GM18873 (cell line): ENCODE measurements around the gene AMIGO1.
A peak's percentile ranks its signal among the peaks of the same experiment; 100 is the strongest.

Source experiments
- ATAC-seq: cut with Tn5 transposase; IDR thresholded peaks from one replicate; pipeline ENCODE4 v1.9.1; 2021; ENCODE audit warnings: mild to moderate bottlenecking, moderate library complexity, moderate number of reproducible peaks; ENCODE audit not compliant: unreplicated experiment, low FRiP score

The AMIGO1 gene, protein sequence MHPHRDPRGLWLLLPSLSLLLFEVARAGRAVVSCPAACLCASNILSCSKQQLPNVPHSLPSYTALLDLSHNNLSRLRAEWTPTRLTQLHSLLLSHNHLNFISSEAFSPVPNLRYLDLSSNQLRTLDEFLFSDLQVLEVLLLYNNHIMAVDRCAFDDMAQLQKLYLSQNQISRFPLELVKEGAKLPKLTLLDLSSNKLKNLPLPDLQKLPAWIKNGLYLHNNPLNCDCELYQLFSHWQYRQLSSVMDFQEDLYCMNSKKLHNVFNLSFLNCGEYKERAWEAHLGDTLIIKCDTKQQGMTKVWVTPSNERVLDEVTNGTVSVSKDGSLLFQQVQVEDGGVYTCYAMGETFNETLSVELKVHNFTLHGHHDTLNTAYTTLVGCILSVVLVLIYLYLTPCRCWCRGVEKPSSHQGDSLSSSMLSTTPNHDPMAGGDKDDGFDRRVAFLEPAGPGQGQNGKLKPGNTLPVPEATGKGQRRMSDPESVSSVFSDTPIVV

DNA sequence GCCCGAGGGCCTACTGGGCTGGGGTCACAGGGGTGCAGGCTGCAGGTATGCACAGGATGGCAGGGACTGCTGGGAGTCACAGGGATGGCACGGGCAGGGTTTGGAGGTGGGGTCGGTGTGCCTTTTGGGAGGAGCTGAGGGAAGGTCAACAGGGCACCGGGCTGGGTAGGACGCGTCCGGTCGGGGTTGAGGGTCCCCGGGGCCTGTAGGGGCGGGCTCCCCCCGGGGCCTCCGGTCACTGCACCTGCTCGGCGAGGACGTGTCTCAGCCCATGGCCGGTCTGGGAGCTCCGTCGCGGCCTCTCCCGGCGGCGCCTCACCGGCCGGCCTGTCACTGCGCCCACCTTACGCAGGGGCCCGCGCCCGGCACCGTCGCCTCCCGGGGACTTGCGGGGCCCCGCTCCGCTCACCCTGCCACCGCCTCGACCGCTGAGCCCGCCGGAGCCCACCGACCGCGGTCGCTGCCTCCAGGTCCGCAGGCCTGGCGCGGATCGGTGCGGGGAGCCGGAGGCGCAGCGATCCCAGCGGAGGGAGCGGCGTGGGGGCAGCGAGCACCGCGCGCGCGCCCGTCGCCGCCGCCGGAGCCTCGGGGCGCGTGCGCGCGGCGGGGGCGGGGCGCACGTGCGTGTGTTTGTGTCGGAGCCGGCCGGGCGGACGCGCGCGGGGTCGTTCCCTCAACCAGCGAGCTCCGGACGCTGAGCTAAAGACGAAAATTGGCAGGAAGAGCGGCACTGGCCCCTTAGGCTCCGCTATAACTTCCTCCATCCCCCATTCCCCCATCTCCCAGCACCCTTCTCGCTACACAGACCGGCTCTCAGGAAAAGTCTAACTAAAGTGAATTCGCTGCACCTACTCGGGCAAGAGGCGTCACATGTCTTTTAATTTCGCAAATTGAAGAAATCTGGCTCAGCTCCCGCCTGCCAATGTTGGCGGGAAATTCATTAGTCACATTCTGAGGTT is at the start of gene AMIGO1:
AMIGO1 (minus strand) TSS at position 552 of the 959 bp plus-strand sequence. CDS start 815 bp downstream, outside the sequence.
- no peak for ATAC-seq

DNA sequence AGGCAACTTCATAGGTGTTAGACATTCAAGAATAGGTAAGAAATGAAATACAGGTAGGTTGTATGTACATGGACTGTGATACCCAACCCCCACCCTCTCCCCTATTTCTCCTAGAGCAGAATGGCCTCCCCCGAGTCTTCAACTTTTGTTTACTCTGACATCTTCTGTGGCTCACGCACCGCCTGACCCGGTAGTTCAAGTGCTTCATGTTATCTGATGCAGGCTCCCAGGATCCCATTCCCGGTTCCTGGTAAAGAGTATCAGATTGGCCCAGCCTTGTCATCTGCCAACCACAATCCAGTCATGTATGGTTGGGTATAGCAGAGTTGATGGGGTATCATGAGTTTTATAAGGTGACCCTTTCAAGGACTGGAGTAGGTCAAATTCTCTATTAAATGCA is 48.0 kb upstream of the AMIGO1 start:
- no peak for ATAC-seq

DNA sequence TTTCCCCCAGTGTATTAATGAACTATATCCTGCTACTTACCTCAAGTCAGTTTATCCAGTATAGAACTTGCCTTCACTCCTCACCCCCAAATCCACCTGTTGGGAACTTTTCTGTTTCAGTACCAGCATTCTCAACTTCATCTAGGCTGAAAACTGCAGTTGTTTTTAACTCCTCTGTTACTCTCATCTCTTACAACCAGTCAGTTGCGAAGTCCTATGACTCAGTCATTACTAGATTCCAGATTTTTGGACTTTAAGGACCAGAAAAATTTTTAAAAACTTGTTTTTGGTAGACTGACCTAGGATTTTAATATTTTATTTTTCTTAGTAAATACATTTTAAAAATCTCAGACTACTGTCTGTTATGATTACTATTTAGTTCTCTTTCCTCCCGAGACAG is 47.0 kb upstream of the AMIGO1 start:
- ATAC-seq, result no peak

DNA sequence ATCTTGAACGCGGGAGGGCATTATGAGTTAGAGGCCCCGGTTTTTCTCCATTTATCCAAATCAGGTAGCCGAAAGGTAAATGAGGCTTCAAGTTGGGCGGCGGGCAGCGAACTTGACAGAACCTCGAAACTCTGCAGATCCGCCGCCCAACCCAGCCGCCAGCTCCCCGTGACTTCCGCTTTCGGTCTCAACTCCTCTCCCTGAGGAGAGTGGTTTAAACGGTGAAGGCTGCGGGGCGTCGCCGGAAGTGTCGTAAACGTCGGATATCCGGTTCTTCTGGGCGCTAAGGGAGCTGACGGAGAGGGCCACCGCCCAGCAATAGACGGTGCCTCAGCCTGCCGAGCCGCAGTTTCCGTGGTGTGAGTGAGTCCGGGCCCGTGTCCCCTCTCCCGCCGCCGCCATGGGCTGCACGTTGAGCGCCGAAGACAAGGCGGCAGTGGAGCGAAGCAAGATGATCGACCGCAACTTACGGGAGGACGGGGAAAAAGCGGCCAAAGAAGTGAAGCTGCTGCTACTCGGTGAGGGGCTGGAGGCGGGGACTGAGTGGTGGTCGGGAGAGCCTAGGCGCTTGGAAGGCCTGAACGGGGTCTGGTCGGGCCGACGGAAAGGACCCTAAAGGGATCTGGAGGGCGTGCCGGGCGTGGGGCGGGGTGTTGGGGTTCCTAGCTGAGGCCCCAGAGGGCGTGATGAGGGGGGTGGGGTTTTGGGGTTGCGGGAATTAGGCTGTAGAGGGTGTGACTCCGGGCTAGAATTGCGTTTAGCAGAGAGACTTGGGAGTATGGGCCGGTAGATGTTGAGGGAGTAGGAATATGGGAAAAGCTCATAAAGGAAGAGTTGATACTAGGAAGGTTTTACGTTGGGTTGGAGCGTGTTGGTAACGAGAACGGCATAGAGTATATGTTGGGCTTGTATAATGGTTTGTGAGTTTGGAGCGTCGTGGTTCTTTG is 39.1 kb upstream of the AMIGO1 start, which contains the start of gene GNAI3:
GNAI3 (plus strand) TSS at position 295 of the 947 bp plus-strand sequence; CDS start at position 401, 106 bp downstream.
- peak; percentile 77 for ATAC-seq

DNA sequence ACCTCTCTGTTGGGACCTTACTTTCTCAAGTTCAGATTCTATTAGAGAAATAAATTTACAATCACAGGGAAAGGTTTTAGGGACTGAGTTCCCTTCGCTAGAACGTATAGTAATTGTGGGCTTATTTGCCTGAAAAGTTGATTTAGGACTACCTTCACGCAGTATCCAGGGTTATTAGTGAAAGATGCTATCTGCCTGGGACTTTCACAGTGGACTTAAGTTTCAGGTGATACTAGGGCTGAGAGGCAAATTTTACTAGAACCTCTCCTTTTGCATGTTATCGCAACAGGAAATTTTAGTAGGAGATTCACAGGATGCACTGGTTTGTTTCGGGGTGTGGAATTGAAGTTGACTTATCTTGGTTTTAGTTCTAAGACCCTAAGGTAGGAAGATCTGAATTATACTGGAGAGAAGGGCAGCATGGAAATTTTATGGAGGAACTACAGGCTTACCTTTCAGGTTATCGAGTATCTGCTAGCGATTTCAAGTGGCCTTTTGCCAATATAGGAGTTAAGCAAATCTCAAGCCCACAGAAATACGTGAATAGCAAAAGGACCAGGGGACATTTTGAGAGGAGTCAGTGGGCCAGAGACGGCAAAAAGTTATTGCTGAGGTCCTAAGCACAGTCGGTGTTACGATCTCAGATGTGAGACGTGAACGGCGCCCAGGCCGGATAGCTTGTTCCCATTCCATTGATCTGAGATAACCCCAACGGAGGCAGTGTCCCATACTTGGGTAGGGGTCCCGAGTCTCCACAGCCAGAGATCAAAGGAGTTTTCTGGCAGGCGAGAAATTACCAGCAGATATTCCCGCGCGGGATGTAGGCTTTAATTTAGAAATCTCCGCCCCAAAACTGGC is 38.2 kb upstream of the AMIGO1 start:
- no peak for ATAC-seq

DNA sequence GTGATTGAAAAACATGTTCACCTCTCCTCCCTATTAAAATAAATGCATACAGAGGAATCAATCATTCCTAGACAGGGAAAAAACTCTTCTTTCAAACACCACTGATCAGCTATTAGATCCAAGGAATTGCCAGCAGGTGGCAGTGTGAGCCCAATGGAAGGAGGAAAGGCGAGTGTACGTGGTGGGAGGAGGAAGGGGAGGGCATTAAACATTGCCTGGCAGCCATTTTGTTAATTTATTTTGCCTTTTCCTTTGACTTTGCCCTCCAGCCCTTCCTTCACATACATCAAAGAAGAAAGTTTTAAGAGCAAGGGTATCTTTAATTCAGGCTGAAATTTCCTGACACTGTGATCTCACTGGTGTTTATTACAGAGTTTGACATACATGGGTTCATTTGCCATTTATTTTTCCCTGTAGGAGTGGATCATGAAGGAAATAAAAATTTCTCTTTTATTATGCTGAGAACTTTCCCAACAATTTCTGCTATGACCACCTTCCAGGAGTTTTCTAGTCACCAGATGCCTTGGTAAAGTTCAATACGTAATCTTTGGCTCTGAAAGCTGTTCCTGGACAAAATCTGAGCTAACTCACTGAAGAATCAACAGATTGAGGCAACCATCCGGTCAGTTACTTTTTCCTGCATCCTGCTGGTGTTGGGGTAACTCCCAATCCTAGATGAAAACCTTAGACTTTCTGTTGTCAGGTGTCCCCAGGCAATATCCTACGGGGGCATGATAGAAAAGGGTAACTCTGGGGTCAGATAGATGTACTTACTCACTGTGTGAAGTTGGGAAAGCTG is 37.0 kb upstream of the AMIGO1 start:
- peak; percentile 48 for ATAC-seq

DNA sequence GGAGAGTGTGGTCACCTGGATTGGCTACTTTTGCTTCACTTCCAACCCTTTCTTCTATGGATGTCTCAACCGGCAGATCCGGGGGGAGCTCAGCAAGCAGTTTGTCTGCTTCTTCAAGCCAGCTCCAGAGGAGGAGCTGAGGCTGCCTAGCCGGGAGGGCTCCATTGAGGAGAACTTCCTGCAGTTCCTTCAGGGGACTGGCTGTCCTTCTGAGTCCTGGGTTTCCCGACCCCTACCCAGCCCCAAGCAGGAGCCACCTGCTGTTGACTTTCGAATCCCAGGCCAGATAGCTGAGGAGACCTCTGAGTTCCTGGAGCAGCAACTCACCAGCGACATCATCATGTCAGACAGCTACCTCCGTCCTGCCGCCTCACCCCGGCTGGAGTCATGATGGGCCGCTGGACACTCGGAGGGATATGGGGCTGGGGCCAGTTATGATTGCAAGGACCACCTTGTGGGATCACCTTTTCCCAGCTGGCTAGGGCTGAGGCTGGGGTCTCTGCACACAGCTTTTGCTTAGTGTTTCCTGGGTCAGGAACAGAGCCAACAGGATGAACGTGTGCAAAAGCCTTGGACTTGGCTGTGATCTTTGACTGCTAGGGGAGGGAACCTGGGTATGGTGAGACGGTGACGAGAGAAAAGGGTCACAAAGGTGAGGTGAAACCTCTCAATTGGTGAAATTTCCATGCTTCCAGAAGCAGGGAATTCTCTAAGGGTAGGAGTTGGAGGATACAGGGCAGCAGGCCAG is 34.6 kb upstream of the AMIGO1 start:
- ATAC-seq, result no peak

DNA sequence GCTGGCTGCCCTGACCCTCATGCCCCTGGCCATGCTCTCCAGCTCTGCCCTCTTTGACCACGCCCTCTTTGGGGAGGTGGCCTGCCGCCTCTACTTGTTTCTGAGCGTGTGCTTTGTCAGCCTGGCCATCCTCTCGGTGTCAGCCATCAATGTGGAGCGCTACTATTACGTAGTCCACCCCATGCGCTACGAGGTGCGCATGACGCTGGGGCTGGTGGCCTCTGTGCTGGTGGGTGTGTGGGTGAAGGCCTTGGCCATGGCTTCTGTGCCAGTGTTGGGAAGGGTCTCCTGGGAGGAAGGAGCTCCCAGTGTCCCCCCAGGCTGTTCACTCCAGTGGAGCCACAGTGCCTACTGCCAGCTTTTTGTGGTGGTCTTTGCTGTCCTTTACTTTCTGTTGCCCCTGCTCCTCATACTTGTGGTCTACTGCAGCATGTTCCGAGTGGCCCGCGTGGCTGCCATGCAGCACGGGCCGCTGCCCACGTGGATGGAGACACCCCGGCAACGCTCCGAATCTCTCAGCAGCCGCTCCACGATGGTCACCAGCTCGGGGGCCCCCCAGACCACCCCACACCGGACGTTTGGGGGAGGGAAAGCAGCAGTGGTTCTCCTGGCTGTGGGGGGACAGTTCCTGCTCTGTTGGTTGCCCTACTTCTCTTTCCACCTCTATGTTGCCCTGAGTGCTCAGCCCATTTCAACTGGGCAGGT is 33.9 kb upstream of the AMIGO1 start:
- ATAC-seq, result no peak

DNA sequence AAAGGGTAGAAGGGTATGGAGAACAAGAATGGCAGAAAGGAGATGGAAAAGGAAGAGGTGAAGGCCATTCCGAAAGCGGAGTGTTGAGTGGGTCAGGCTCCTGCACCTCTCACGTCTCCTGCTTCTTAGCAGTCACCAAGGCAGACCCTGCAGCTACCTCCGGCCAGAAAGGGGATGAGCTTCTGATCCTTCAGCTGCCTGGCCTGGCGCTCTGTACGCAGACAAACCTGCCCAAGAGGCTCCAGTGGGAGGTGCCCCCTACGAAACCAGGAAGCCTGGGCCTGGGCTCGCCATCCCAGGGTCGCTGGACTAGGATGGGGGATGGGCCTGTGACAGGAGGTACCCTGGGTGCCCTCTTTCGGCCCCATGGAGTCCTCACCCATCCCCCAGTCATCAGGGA is 33.1 kb upstream of the AMIGO1 start:
- no peak for ATAC-seq

DNA sequence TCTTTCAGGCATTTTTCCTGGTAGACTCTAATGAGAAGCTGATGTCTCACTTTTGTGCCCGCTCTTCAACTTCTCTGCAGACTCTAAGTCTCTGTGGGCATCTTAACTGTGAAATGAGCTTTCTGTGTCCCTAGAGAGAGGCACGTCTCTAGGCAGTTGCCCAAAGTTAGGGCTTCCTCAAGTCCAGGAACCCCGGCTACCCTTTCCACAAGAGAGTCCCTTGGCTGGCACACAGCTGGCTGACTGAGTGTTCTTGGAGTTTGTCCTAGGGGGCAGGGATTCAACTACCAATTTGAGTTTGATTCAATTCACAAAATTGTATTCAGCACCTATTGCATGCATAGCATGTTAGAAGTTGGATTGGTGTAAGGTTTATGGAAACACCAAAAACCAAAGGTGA is 31.6 kb upstream of the AMIGO1 start:
- ATAC-seq, result no peak

DNA sequence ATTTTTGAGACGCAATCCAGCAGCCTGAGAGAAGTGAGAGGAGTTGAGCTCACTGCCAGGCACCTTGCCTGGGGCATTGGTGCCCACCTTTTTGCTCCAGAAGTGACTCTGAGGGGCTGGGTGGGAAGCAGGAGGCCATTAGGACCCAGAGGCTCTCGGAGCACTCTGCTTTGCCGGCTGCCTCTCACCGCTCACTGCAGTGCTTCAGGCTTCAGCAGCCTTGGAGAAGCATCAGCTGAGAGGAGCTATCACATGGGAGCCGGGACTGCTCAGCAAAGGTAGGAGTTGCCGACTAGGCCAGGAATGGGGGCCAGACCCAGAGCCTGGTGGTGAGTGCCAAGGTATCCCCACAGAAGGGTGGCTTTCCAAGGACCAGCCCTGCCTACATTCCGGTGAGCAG is 30.1 kb upstream of the AMIGO1 start, which contains the start of gene GPR61:
GPR61 (plus strand) TSS at position 197 of the 400 bp plus-strand sequence. CDS start 3,151 bp downstream, outside the sequence.
- ATAC-seq, result no peak

DNA sequence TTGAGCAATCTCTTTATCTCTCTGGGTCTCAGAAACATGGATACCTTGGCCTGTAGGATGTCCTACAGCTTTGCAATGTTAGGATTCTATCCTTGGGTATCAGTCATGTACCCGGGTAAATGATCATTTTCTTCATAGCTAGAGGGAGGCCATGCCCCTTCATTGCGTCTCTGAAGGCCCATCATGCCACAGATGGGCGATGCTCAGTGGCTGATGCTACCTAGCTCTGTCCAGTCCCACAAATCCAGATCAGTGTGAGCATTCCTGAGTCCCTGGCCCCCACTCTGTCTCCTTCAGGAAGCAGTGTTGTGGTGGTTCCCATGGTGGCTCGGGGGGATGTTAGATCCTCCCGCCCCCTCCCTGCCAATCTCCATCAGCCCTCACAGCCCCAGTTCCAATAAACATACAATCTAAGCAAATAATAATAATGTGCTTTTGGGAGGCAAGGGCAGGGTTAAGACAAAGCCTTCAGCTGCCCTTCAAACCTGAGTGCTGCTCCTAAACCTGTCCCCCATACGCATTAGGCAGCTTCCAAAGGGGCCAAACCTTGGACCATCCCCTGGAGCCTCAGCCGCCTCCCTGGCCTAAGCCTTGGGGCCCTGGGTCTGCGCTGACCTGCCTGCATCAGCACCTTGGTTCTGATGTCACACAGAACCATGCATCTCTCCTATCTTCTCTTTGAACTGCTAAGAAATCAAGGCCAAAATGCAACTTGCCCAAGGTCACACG is 29.5 kb upstream of the AMIGO1 start:
- no peak for ATAC-seq

DNA sequence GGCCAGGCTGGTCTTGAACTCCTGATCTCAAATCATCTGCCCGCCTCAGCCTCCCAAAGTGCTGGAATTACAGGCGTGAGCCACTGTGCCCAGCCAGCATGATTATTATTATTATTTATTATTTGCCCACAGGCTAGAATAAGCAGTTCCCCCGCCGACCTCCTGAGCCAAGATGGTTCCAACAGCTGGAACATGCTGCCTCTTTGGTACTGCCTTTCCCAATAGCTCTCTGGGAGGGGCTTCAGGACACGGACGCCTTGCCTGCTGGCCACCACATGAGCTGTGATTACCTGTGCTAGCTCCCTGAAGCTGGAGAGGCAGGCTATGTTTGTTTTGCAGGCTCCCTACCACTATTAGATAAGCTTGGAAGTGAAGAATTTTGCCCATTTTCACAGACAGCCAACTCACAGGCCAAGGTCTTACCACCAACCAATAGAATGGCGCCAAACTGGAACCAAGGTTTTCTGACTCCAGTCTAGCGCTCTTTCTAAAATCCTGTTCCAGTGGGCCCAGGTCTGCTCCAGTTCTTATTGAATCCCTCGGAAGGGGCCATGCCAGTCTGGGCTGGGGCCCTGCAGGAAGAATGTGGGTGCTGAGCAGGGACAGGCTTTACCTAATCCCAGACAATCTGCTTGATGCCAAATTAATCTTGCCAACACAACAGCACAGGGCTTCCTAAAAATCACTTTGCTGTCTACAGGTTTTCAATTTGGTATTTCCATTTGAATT is 28.1 kb upstream of the AMIGO1 start:
- no peak for ATAC-seq

DNA sequence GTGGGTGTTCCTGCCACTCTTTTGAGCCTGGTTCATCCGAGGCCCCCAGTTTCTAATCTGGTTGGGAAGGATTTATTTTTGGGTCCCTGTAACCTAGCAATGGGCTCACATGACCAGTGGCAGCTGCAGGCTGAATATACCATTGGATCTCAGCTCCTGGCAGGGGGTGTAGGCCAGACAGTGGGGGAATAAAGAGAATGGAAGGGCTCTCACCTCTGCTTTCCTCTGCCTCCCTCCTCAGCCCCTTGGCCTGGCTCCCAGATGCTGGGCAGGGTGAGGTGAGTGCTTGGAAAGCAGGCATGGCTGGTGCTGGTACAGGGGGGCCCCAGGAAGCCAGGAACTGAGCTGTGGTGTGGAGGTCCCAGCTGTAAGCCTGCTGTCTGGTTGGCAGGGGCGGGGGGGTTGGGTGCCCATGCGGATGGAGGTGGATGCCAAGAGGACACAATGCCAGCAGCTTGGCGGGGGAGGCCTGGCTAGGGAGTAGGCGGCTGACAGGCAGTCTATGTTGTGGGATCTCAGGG is 26.5 kb upstream of the AMIGO1 start:
- no peak for ATAC-seq

DNA sequence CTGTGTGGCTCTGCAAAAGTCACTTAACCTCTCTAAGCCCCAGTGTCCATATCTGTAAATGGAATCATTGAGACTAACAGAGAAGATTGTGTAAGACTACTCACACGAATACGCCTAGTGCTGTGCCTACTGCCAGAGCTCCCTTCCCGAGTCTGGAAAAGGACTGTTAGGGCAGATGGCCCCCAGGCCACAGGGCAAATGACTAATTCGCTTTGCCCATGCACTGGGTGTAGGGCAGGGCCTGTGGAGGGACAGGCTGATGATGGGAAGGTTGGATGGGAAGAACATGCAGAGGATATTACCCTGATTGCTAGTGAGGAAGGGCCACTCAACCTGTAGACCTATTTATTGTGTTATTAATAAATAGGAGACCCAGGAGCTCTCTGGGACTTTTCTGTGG is 26.0 kb upstream of the AMIGO1 start:
- ATAC-seq, result no peak
